IgD-negative memory B cell (primary cell): ENCODE results near the gene UBL7. TPM values are rescaled to one million over a fixed set of nuclear protein-coding genes. Genes with fewer than 3 reads are reported as not detected.

ENCODE experiments used
- H3K27ac Mint-ChIP-seq, 3 donors: one replicate each; pipeline ENCODE4 v1.8.0; 2020 to 2022; ENCODE audit warnings: mild to moderate bottlenecking in 3 of 3, mixed read lengths in 3 of 3, moderate library complexity in 1 of 3
- H3K27me3 Mint-ChIP-seq: one replicate; pipeline ENCODE4 v1.8.0; 2021; ENCODE audit warnings: mixed read lengths
- H3K36me3 Mint-ChIP-seq: one replicate; pipeline ENCODE4 v1.8.0; 2020; ENCODE audit warnings: mild to moderate bottlenecking, mixed read lengths
- H3K4me1 Mint-ChIP-seq, 3 donors: one replicate each; pipeline ENCODE4 v1.8.0; 2020 to 2022; ENCODE audit warnings: mixed read lengths in 3 of 3, mild to moderate bottlenecking in 1 of 3
- H3K4me3 Mint-ChIP-seq, 4 donors: one replicate each; pipeline ENCODE4 v1.8.0; 2020 to 2022; ENCODE audit warnings: mild to moderate bottlenecking in 4 of 4, mixed read lengths in 4 of 4, moderate library complexity in 3 of 4
- H3K9me3 Mint-ChIP-seq, 3 donors: one replicate each; pipeline ENCODE4 v1.8.0; 2020 to 2021; ENCODE audit warnings: mixed read lengths in 3 of 3, mild to moderate bottlenecking in 1 of 3
- polyA plus RNA-seq: library from polyadenylated mRNA; unstranded; fragments of 300-500 nt; fragmentation: Illumina TruSeq; gene quantifications from one replicate; pipeline ENCODE4 v1.2.3, GENCODE V29; 2021

UBL7 gene
- polyA plus RNA-seq, 1 donor from 2014 or later = 123 TPM

GRCh38 chr15:74438206-74438605 is 22.8 kb downstream of the UBL7 start:
- Mint-ChIP-seq H3K27ac (peak overlapping the region; percentile 22 to 60 (median 49)), H3K4me3 (peak overlapping the region in 1 of 4 donors; percentile 36)

DNA sequence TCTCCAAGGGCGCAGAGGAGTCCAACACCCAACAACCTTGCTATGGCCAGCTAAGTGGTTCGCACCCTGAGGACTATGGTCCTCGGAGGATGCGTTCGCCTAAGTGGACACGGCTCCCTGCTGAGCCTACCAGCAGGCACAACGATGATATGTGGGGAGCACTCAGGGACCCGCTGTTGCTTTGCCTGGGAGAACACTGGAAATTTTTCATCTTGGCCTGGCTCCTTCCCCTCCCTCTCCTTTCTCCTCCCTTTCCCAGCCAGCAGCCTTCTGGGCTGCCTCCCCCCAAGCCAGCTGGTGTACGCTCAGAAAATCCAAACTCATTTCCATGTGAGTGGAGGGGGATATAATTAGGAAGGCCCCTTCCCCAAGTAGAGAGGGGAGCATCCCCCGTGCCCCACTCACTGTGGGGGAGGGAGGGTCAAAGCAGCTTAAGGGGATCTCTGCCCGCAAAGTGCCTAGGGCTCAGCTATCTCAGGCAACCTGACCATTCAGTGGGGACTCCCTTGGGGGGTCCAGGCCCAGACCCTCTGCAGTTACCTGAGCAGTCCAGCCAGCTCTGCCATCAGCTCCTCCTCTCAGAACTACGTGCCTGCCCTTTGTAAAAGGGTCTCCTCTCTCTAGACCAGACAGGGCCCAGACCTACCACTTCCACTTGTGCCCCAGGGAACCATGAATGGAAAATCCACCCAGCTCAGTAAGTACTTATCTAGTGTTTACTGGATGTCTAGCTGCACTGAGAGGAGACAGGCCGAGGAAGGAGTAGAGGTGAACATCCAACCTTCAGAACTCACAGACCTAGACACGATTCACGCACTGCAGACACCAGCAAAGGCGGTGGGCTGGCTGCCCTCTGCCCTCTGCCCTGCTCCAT is 26.5 kb downstream of the UBL7 start:
- H3K4me1 Mint-ChIP-seq = peaks cover 40 to 54% (median 48%) of the 10 kb centered on the region in 3 donors
- peak overlapping the region; percentile 83 to 96 (median 93) for H3K27ac Mint-ChIP-seq
- H3K4me3 Mint-ChIP-seq = peak overlapping the region; percentile 81 to 92 (median 84)

More at GRCh38 chr15:74438206-74438605, 22.8 kb downstream of the UBL7 start:
- H3K27me3 Mint-ChIP-seq = no peaks in the 10 kb centered on the region
- H3K36me3 Mint-ChIP-seq = peaks cover 3% of the 10 kb centered on the region
- H3K9me3 Mint-ChIP-seq = no peaks in the 10 kb centered on the region
- peaks cover 15 to 27% (median 25%) of the 10 kb centered on the region in 3 donors for H3K4me1 Mint-ChIP-seq

GRCh38 chr15:74433592-74434262 is 27.2 kb downstream of the UBL7 start, which contains the start of gene SEMA7A:
Gene SEMA7A, minus strand, starts transcription at chr15:74433958. Its CDS starts 40 bp downstream, at chr15:74433918.
- Mint-ChIP-seq H3K4me3 (peak within 1 kb of the TSS; percentile 85 to 98 (median 91)), H3K27me3 (no peaks in the 10 kb centered on the region), H3K36me3 (no peaks in the 10 kb centered on the region), H3K9me3 (no peaks in the 10 kb centered on the region), H3K27ac (peak within 1 kb of the TSS; percentile 92 to 96 (median 93)), H3K4me1 (peaks cover 47 to 59% (median 48%) of the 10 kb centered on the region in 3 donors)

More for the DNA sequence above, 26.5 kb downstream of the UBL7 start:
- Mint-ChIP-seq H3K27me3 (no peaks in the 10 kb centered on the region), H3K9me3 (no peaks in the 10 kb centered on the region), H3K36me3 (no peaks in the 10 kb centered on the region)

GRCh38 chr15:74432968-74433591 is 27.9 kb downstream of the UBL7 start:
- H3K27me3 Mint-ChIP-seq = peaks cover 1% of the 10 kb centered on the region
- peak overlapping the region; percentile 75 to 92 (median 92) for H3K27ac Mint-ChIP-seq
- peaks cover 49 to 59% (median 49%) of the 10 kb centered on the region in 3 donors for H3K4me1 Mint-ChIP-seq
- no peaks in the 10 kb centered on the region for H3K9me3 Mint-ChIP-seq
- H3K36me3 Mint-ChIP-seq = no peaks in the 10 kb centered on the region
- H3K4me3 Mint-ChIP-seq = peak overlapping the region; percentile 85 to 98 (median 91)

- H3K4me3 Mint-ChIP-seq = peak overlapping the region; percentile 85 to 98 (median 91)
- peak overlapping the region; percentile 75 to 92 (median 92) for H3K27ac Mint-ChIP-seq
- no peaks in the 10 kb centered on the region for H3K9me3 Mint-ChIP-seq
- H3K36me3 Mint-ChIP-seq = no peaks in the 10 kb centered on the region
- H3K27me3 Mint-ChIP-seq = peaks cover 1% of the 10 kb centered on the region
- H3K4me1 Mint-ChIP-seq = peaks cover 54 to 64% (median 54%) of the 10 kb centered on the region in 3 donors
Measured at GRCh38 chr15:74432271-74432967, 28.5 kb downstream of the UBL7 start.

- peak overlapping the region; percentile 85 to 98 (median 91) for H3K4me3 Mint-ChIP-seq
- H3K27me3 Mint-ChIP-seq = peaks cover 1% of the 10 kb centered on the region
- H3K9me3 Mint-ChIP-seq = no peaks in the 10 kb centered on the region
- no peaks in the 10 kb centered on the region for H3K36me3 Mint-ChIP-seq
- peaks cover 55 to 69% (median 59%) of the 10 kb centered on the region in 3 donors for H3K4me1 Mint-ChIP-seq
- peak overlapping the region in 2 of 3 donors; percentile 75 to 92 for H3K27ac Mint-ChIP-seq
Measured at GRCh38 chr15:74431645-74432044, 29.3 kb downstream of the UBL7 start.

DNA sequence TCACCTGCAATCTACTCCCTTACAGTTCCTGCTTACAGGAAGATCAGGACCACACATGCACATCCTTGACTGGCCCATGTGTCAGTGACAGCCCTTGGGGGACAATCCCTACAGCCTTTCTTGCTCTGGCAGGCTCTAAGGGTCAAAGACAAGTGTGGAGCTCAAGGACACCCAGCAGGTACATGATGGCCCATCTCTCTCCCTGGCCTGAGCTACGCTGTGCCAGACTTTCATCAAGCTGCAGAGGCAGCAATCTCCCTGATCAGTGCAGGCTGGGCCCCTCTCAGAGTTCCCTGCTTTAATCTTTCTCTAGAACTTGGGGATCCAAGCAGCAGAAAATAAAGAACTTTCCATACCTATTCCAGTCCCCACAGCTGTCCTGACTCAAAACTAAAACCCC is 29.8 kb downstream of the UBL7 start:
- Mint-ChIP-seq H3K9me3 (peaks cover 0 to 2% (median 0%) of the 10 kb centered on the region in 3 donors), H3K27ac (peak overlapping the region; percentile 75 to 92 (median 85)), H3K4me3 (peak overlapping the region; percentile 85 to 98 (median 91)), H3K27me3 (peaks cover 1% of the 10 kb centered on the region), H3K36me3 (no peaks in the 10 kb centered on the region), H3K4me1 (peaks cover 59 to 74% (median 64%) of the 10 kb centered on the region in 3 donors)

- peaks cover 1% of the 10 kb centered on the region for H3K27me3 Mint-ChIP-seq
- peaks cover 0 to 2% (median 0%) of the 10 kb centered on the region in 3 donors for H3K9me3 Mint-ChIP-seq
- peak overlapping the region; percentile 75 to 92 (median 85) for H3K27ac Mint-ChIP-seq
- peak overlapping the region; percentile 85 to 98 (median 91) for H3K4me3 Mint-ChIP-seq
- peaks cover 58 to 76% (median 66%) of the 10 kb centered on the region in 3 donors for H3K4me1 Mint-ChIP-seq
- H3K36me3 Mint-ChIP-seq = no peaks in the 10 kb centered on the region
Measured at GRCh38 chr15:74430510-74430951, 30.4 kb downstream of the UBL7 start.

- no peaks in the 10 kb centered on the region for H3K36me3 Mint-ChIP-seq
- H3K27ac Mint-ChIP-seq = peak overlapping the region; percentile 75 to 92 (median 85)
- peaks cover 1% of the 10 kb centered on the region for H3K27me3 Mint-ChIP-seq
- peak overlapping the region; percentile 85 to 98 (median 91) for H3K4me3 Mint-ChIP-seq
- H3K9me3 Mint-ChIP-seq = peaks cover 0 to 2% (median 0%) of the 10 kb centered on the region in 3 donors
- peaks cover 55 to 76% (median 73%) of the 10 kb centered on the region in 3 donors for H3K4me1 Mint-ChIP-seq
Measured at GRCh38 chr15:74429781-74430400, 31.1 kb downstream of the UBL7 start.

GRCh38 chr15:74428970-74429780 is 31.8 kb downstream of the UBL7 start:
- peaks cover 0 to 2% (median 0%) of the 10 kb centered on the region in 3 donors for H3K9me3 Mint-ChIP-seq
- H3K4me3 Mint-ChIP-seq = peak overlapping the region; percentile 85 to 98 (median 91)
- H3K27ac Mint-ChIP-seq = peak overlapping the region; percentile 75 to 92 (median 85)
- H3K27me3 Mint-ChIP-seq = peaks cover 1% of the 10 kb centered on the region
- H3K4me1 Mint-ChIP-seq = peaks cover 54 to 76% (median 73%) of the 10 kb centered on the region in 3 donors
- H3K36me3 Mint-ChIP-seq = no peaks in the 10 kb centered on the region

DNA sequence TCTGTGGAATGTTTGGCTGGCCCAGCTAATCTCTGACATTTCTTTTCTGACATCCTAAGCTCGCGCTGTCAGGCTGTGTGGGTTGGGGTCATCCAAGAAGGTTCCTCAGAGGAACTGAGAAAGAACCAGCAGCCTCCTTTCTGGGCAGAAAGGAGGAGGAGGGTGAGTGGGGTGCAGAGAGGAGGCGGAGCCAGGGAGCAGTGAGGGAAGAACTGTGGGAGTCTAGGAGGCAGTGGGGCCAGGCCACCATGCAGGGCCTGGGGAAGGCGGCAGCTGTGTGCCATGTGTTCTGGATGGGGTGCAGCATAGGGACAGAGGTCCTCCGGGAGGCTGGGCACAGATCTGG is 32.5 kb downstream of the UBL7 start:
- peak overlapping the region; percentile 75 to 92 (median 85) for H3K27ac Mint-ChIP-seq
- H3K4me1 Mint-ChIP-seq = peaks cover 59 to 81% (median 80%) of the 10 kb centered on the region in 3 donors

DNA sequence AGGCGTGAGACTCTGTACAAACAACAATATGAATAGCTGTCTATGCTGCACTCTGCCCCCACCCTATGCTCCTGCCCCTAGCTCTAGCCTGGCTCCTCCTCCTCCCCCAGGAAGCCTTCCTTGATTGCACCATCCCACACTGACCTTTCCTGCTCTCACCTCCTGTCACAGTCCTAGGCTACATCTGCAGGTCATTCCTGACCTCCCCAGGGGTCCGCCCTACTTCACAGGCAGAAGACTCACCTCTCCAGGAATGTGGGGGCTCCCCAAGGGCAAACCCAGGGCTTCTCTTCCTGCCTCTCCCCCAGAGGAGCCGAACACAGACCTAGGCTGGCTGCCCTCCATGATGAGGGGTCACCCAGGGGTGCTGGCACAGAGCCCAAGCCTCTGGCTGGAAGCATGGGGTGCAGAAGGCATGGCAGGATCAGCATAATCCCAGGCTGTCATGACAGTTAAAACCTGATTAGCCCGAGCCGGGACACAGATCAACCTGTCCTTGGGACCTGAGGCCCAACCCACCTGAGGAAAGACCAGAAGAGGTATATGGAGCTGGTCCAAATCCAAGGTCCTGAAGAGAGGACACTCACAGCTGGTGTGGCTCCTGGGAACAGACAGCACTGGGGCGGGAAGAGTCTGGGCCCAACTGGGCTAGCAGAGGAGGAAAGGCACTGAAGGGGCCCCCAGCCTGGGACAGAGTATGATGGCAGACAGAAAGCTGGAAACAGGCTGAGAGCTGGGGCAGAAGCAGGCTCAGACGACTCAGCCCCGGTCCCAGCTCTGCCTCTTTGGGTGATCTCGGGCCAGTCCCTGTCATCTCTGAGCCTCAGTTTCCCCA is 33.1 kb downstream of the UBL7 start:
- Mint-ChIP-seq H3K9me3 (peaks cover 0 to 2% (median 0%) of the 10 kb centered on the region in 3 donors), H3K27me3 (peaks cover 1% of the 10 kb centered on the region), H3K27ac (peak overlapping the region; percentile 75 to 92 (median 85)), H3K36me3 (no peaks in the 10 kb centered on the region), H3K4me1 (peaks cover 62 to 86% (median 85%) of the 10 kb centered on the region in 3 donors), H3K4me3 (peak overlapping the region; percentile 81 to 98 (median 88))

More for the DNA sequence above, 32.5 kb downstream of the UBL7 start:
- Mint-ChIP-seq H3K4me3 (peak overlapping the region; percentile 81 to 98 (median 88)), H3K36me3 (no peaks in the 10 kb centered on the region), H3K27me3 (peaks cover 1% of the 10 kb centered on the region), H3K9me3 (peaks cover 0 to 2% (median 0%) of the 10 kb centered on the region in 3 donors)
